Type B pancreatic cell (in vitro differentiated cells): ENCODE results near the gene MYO18A. TPM values are rescaled to one million over a fixed set of nuclear protein-coding genes. Genes with fewer than 3 reads are reported as not detected.

Experiments
- DNase-seq: peaks from one replicate; pipeline ENCODE4 v3.0.0; 2021; ENCODE audit warnings: mixed read lengths; ENCODE audit not compliant: unreplicated experiment; ENCODE audit errors: extremely low spot score
- H3K27ac Mint-ChIP-seq: 2 replicates; pipeline ENCODE4 v1.8.0; 2021; ENCODE audit warnings: mild to moderate bottlenecking, mixed read lengths
- H3K27me3 Mint-ChIP-seq: 2 replicates; pipeline ENCODE4 v1.8.0; 2021; ENCODE audit warnings: mixed read lengths
- H3K36me3 Mint-ChIP-seq: 2 replicates; pipeline ENCODE4 v1.8.0; 2021; ENCODE audit warnings: mixed read lengths
- H3K4me1 Mint-ChIP-seq: one replicate; pipeline ENCODE4 v1.8.0; 2021; ENCODE audit warnings: mixed read lengths; ENCODE audit not compliant: unreplicated experiment
- H3K4me3 Mint-ChIP-seq: 2 replicates; pipeline ENCODE4 v1.8.0; 2021; ENCODE audit warnings: mild to moderate bottlenecking, mixed read lengths
- H3K9me3 Mint-ChIP-seq: 2 replicates; pipeline ENCODE4 v1.8.0; 2021; ENCODE audit warnings: mixed read lengths
- CTCF ChIP-seq: fragments of 200-600 bp; sonication (generic); conservative IDR thresholded peaks from 2 replicates; pipeline ENCODE4 v1.5.0; 2021; ENCODE audit warnings: antibody characterized with exemption, mild to moderate bottlenecking
- total RNA-seq: library from RNA; stranded (reverse); gene quantifications from 2 replicates; pipeline ENCODE4 v1.2.1, GENCODE V29; 2021; ENCODE audit warnings: low replicate concordance

MYO18A gene
- total RNA-seq, 1 donor from 2014 or later: 46.6 TPM

GRCh38 chr17:29096094-29096493 lies 84.1 kb downstream of the MYO18A start:
- H3K36me3 Mint-ChIP-seq: peaks cover 11% of the 10 kb centered on the region
- no peaks in the 10 kb centered on the region for H3K27me3 Mint-ChIP-seq
- no peak for DNase-seq
- no peak for TF ChIP-seq CTCF
- H3K27ac Mint-ChIP-seq: no peak overlapping the region
- H3K4me3 Mint-ChIP-seq: no peak overlapping the region
- peaks cover 6% of the 10 kb centered on the region for H3K4me1 Mint-ChIP-seq
- H3K9me3 Mint-ChIP-seq: no peaks in the 10 kb centered on the region

GRCh38 chr17:29095439-29095838 lies 84.8 kb downstream of the MYO18A start:
- Mint-ChIP-seq H3K27ac (no peak overlapping the region), H3K9me3 (no peaks in the 10 kb centered on the region), H3K27me3 (no peaks in the 10 kb centered on the region), H3K36me3 (peaks cover 14% of the 10 kb centered on the region), H3K4me3 (no peak overlapping the region), H3K4me1 (peaks cover 11% of the 10 kb centered on the region)
- DNase-seq: no peak
- no peak for TF ChIP-seq CTCF

GRCh38 chr17:29094101-29094708 lies 86.0 kb downstream of the MYO18A start:
- H3K27ac Mint-ChIP-seq: no peak overlapping the region
- peaks cover 11% of the 10 kb centered on the region for H3K4me1 Mint-ChIP-seq
- H3K9me3 Mint-ChIP-seq: no peaks in the 10 kb centered on the region
- H3K36me3 Mint-ChIP-seq: peaks cover 14% of the 10 kb centered on the region
- no peak overlapping the region for H3K4me3 Mint-ChIP-seq
- DNase-seq: no peak
- TF ChIP-seq CTCF: no peak
- no peaks in the 10 kb centered on the region for H3K27me3 Mint-ChIP-seq

- Mint-ChIP-seq H3K4me3 (no peak overlapping the region), H3K4me1 (peaks cover 11% of the 10 kb centered on the region), H3K27ac (no peak overlapping the region), H3K36me3 (peaks cover 15% of the 10 kb centered on the region), H3K9me3 (no peaks in the 10 kb centered on the region), H3K27me3 (no peaks in the 10 kb centered on the region)
- no peak for DNase-seq
- TF ChIP-seq CTCF: no peak
These were observed 86.9 kb downstream of the MYO18A start for GRCh38 chr17:29093090-29093871.

GRCh38 chr17:29091606-29092289 lies 88.5 kb downstream of the MYO18A start:
- Mint-ChIP-seq H3K27ac (no peak overlapping the region), H3K4me3 (no peak overlapping the region), H3K36me3 (peaks cover 16% of the 10 kb centered on the region), H3K9me3 (no peaks in the 10 kb centered on the region), H3K4me1 (peaks cover 11% of the 10 kb centered on the region), H3K27me3 (no peaks in the 10 kb centered on the region)
- no peak for DNase-seq
- TF ChIP-seq CTCF: no peak
